AG04450 (cell line): ENCODE measurements around the gene KLHL30. TPM values are rescaled to one million over a fixed set of nuclear protein-coding genes. Genes with fewer than 3 reads are reported as not detected.

ENCODE experiments used
- CTCF ChIA-PET: fragments of 300-600, 350-600 bp; formaldehyde crosslinking; extraction: SDS; loops from one replicate; lab custom pipeline; 2022; ENCODE audit warnings: antibody characterized with exemption, inconsistent platforms; lab: Charles Lee
- POLR2A ChIA-PET: fragments of 350-600 bp; formaldehyde crosslinking; extraction: SDS; loops from one replicate; lab custom pipeline; 2021; ENCODE audit warnings: antibody characterized with exemption, inconsistent platforms; lab: Yijun Ruan, JAX
- DNase-seq: peaks from one replicate; pipeline ENCODE4 v3.0.0-alpha.2; 2011; ENCODE audit warnings: low read depth, low spot score
- H3K27ac ChIP-seq: one replicate; pipeline ENCODE4 v1.5.1; 2012; ENCODE audit warnings: low read depth, low read length, control low read depth
- H3K27me3 ChIP-seq: one replicate; pipeline ENCODE4 v1.6.0; 2012; ENCODE audit warnings: low read length; ENCODE audit not compliant: control insufficient read depth, insufficient read depth
- H3K4me3 ChIP-seq: 2 replicates; pipeline ENCODE4 v1.5.1; 2011; ENCODE audit warnings: mild to moderate bottlenecking, low read depth, low read length, control low read depth
- H3K9me3 ChIP-seq: 2 replicates; pipeline ENCODE4 v1.5.1; 2012; ENCODE audit warnings: low read length; ENCODE audit not compliant: control insufficient read depth, insufficient read depth
- polyA plus RNA-seq: library from polyadenylated mRNA; depleted of rRNA; stranded (reverse); fragments of >200 nt; gene quantifications from 2 replicates; pipeline ENCODE4 v1.2.3, GENCODE V29; 2011
- TF ChIP-seq, protein P1 (sequence below): IDR thresholded peaks from 2 replicates; pipeline ENCODE4 v1.5.1; 2011; ENCODE audit warnings: low read depth, low read length, control low read depth, inconsistent platforms

KLHL30 gene
- polyA plus RNA-seq, 1 experiment = not detected

DNA sequence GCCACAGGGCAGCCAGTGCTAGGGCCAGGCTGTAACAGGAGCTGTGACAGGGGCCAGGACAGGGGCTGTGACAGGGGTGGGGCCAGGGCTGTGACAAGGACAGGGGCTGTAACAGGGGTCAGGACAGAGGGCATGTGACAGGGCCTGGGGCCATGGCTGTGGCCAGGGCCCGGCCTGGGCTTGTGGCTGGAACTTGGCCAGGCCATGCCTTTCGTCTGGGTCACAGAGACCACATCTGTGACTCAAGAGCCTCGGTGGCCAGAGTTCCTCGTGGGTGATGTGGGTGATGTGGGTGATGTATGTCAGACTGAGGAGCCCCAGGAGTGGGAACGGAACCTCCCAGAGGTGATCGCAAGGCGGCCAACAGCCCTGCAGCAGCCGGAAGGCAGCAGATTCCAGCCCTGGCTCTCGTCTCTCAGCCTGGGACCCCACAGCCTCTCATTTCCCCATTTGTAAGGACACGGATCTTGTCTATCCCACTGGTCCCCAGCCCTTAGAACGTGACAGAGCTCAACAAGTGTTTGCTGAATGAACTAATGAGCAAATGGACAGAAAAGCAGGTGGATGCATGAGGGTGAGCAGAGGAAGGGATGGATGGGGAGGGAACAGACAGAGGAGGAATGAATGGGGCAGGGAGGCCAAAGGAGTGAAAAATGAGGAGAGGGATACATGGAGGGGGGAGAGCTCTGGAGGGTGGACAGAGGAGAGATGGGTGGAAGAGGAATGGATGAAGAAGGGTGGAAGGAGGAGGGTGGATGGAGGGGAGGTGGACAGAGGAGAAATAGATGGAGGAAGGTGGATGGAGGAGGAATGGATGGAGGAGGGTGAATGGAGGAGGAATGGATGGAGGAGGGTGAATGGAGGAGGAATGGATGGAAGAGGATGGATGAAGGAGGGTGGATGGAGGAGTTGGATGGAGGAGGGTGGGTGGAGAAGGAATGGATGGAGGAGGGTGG lies 21.0 kb upstream of the KLHL30 start:
- TF ChIP-seq, protein P1, sequence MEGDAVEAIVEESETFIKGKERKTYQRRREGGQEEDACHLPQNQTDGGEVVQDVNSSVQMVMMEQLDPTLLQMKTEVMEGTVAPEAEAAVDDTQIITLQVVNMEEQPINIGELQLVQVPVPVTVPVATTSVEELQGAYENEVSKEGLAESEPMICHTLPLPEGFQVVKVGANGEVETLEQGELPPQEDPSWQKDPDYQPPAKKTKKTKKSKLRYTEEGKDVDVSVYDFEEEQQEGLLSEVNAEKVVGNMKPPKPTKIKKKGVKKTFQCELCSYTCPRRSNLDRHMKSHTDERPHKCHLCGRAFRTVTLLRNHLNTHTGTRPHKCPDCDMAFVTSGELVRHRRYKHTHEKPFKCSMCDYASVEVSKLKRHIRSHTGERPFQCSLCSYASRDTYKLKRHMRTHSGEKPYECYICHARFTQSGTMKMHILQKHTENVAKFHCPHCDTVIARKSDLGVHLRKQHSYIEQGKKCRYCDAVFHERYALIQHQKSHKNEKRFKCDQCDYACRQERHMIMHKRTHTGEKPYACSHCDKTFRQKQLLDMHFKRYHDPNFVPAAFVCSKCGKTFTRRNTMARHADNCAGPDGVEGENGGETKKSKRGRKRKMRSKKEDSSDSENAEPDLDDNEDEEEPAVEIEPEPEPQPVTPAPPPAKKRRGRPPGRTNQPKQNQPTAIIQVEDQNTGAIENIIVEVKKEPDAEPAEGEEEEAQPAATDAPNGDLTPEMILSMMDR = no peak

DNA sequence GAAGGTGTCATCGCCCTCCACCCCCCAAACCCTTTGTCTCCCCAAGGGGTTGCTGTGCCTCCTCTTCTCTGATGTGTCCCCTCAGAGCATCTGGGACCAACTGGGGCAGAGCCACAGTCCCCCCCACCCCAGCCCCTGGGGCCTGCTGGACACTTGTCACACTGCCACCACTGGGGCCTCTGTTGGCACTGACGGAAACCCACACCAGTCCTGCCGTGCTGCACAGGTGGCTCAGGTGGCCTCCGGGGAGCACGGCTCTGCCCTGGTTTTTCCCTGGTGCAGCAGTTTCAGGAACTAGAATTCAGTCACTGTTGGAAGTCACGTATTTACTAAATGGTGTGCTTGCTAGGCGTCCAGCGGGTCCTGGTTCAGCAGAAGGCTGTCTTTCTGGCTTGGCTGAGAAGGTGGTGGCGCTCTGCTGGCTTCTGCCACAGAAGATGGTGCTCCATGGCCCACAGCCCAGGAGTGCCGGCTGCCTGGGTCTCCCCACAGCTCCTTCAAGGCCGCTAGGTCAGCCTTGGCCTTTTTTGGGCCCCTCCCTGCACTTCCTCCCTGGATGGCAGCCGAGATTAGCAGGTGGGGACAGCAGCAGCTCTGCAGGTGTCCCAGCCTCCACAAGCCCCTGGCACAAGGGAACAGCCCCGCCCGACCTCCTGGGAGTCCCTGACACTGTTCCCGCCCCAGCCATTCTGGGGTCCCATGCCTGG lies 18.6 kb upstream of the KLHL30 start:
- ChIA-PET CTCF (no interaction called here), POLR2A (interaction anchor here (0.7 kb wide), 1 partner anchor 116 kb away, joined by 5 read pairs; no protein-coding TSS in a partner anchor)
- no peak for DNase-seq
- no peak overlapping the region for H3K4me3 ChIP-seq
- TF ChIP-seq, protein P1 = no peak
- peaks cover 28% of the 10 kb centered on the region for H3K27me3 ChIP-seq
- peaks cover under 1% of the 10 kb centered on the region; the same call in 1 of the 2 replicates for H3K9me3 ChIP-seq
- H3K27ac ChIP-seq = no peak overlapping the region

More for the DNA sequence above, 21.0 kb upstream of the KLHL30 start:
- POLR2A ChIA-PET = no interaction called here
- Histone ChIP-seq H3K4me3 (no peak overlapping the region), H3K27me3 (peaks cover 21% of the 10 kb centered on the region), H3K27ac (no peak overlapping the region), H3K9me3 (peaks cover 16% of the 10 kb centered on the region; the same call in 1 of the 2 replicates)
- CTCF ChIA-PET = no interaction called here
- no peak for DNase-seq

DNA sequence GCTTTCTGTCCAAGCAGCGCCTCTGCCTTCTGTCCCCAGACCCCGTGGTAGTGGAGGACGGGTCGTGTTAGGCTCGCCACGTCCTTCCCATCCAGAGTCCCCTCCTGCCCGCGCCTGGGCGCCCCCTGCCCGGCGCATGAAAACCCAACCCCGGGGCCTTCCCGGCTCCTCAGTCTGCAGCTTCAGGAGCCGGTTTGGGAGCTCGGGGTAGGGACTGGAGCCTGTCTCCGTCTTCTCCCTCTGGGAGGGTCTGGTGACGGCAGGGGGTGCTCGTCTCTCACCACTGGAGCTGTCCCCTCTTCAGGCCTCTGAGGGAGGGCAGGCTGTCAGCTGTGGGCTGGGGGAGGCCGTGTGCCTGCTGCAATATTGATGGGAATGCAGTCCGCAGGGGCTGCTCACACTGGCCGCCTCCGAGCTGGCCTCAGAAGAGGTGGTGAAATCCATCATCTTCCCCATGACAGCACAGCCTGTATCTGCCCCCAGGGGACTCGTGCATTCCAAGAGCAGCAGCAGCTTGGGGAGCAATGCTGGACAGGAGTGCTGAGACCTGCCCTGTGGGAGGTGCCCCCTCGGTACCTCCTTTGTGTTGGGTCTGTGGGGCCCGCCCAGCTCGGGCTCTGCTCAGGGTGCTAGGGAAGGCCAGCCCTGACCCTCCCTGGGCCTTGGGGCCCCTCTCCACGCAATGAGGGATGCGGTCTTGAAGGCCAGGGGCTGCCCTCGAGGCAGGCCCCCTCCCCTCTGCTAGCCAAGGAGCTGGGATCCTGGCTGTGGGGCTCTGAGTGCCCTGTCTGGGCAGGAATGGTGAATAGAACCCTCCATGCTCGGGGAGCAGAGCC lies 17.8 kb upstream of the KLHL30 start:
- ChIA-PET POLR2A (interaction anchor here (0.6 kb wide), 1 partner anchor 74 kb away, joined by 3 read pairs; no protein-coding TSS in a partner anchor), CTCF (no interaction called here)
- no peak for DNase-seq
- H3K27me3 ChIP-seq = peaks cover 28% of the 10 kb centered on the region
- H3K9me3 ChIP-seq = no peaks in the 10 kb centered on the region; the same call in 1 of the 2 replicates
- TF ChIP-seq, protein P1 = no peak
- H3K27ac ChIP-seq = no peak overlapping the region
- H3K4me3 ChIP-seq = no peak overlapping the region

DNA sequence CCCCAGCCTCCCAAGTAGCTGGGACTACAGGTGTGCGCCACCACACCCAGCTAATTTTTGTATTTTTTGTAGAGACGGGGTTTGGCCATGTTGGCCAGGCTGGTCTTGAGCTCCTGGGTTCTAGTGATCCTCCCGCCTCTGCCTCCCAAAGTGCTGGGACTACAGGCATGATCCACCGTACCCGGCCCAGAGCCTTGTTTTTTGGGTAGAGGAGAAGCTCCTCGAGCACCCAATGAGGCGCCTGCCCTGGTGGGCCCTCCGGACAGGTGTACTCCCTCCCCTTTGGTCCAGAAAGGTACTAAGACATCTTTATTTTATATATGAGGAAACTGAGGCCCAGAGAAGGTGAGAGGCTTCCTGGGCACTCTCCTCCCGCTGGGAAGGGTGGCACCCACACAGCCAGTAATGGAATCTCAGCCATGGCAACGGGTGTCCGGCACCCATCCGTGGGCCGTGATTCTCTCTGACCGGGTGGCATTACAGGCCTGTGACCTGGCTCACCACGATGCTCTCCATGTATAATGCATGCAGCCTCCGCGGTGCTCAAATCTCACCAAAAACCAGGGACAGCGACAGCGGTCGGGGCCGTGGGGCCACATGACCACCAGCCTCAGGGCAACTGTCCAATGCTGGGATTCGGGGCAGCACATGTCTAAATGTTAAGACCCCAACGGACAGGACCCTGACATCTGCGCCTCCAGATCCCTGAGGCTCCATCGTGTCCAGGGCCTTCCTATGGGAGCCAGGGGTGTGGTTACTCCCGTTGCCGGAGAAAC lies 16.8 kb upstream of the KLHL30 start:
- no peak overlapping the region for H3K27ac ChIP-seq
- TF ChIP-seq, protein P1 = no peak
- peaks cover 28% of the 10 kb centered on the region for H3K27me3 ChIP-seq
- H3K9me3 ChIP-seq = no peaks in the 10 kb centered on the region; the same call in 1 of the 2 replicates
- CTCF ChIA-PET = no interaction called here
- no peak overlapping the region for H3K4me3 ChIP-seq
- POLR2A ChIA-PET = no interaction called here
- DNase-seq = no peak
